GM20000 (cell line): ENCODE data around the gene SLF2.
A peak's percentile ranks its signal among the peaks of the same experiment; 100 is the strongest.
"Not testable (repeated sequence)": the region's sequence is repeated elsewhere in the genome, so short reads cannot be mapped to it uniquely, and the experiment has no call there.

Experiments used
- DNase-seq: peaks from one replicate; pipeline ENCODE4 v3.0.0; 2012; ENCODE audit warnings: low spot score
- CTCF ChIP-seq: IDR thresholded peaks from 2 replicates; pipeline ENCODE4 v1.5.1; 2012; ENCODE audit warnings: mild to moderate bottlenecking, control low read depth; ENCODE audit errors: extremely low read depth, missing control alignments

SLF2 gene

GRCh38 chr10:100970076-100970913, 57.5 kb downstream of the SLF2 start:
- TF ChIP-seq CTCF, result no peak
- DNase-seq, result peak; percentile 65

GRCh38 chr10:100970914-100971811, 58.4 kb downstream of the SLF2 start:
- no peak for TF ChIP-seq CTCF
- no peak for DNase-seq

- no peak for DNase-seq
- no peak for TF ChIP-seq CTCF
These were observed 59.5 kb downstream of the SLF2 start for GRCh38 chr10:100972115-100972903.

GRCh38 chr10:100972904-100973535, 60.3 kb downstream of the SLF2 start:
- no peak for DNase-seq
- no peak for TF ChIP-seq CTCF

GRCh38 chr10:100975397-100975796, 62.6 kb downstream of the SLF2 start:
- not testable (repeated sequence) for DNase-seq

GRCh38 chr10:100976906-100977305, 64.1 kb downstream of the SLF2 start:
- no peak for TF ChIP-seq CTCF
- DNase-seq, result no peak

- no peak for TF ChIP-seq CTCF
These were observed 64.7 kb downstream of the SLF2 start for GRCh38 chr10:100977436-100977835.

More at GRCh38 chr10:100977436-100977835, 64.7 kb downstream of the SLF2 start:
- DNase-seq, result no peak
